HCT116 (cell line): Measurements from ENCODE around the gene DDR2. TPM values are rescaled to one million over a fixed set of nuclear protein-coding genes. Genes with fewer than 3 reads are reported as not detected.
A peak's percentile ranks its signal among the peaks of the same experiment; 100 is the strongest.

ENCODE experiments used
- ATAC-seq: fragments of 200-7000 bp; cut with Tn5 transposase; 2 replicates; pipeline ENCODE4 v1.9.1; 2020; ENCODE audit warnings: mild to moderate bottlenecking, moderate library complexity
- BruUV-seq: library from RNA; stranded (reverse); fragments of 400-500 nt; replicated peaks from 2 replicates; lab custom pipeline; 2021; lab: Mats Ljungman, UMichigan
- CTCF ChIA-PET: fragments of 300-600 bp; sonication (Branson Sonifier 250); formaldehyde crosslinking; loops from one replicate; lab custom pipeline; 2021; ENCODE audit warnings: antibody characterized with exemption; lab: Charles Lee
- POLR2A ChIA-PET: fragments of 300-600, 350-600 bp; sonication (Branson Sonifier 250); formaldehyde crosslinking; loops from one replicate; lab custom pipeline; 2021; ENCODE audit warnings: antibody characterized with exemption; lab: Charles Lee
- RAD21 ChIA-PET, 2 experiments: fragments of 300-600 bp; sonication (Branson Sonifier 250); formaldehyde crosslinking; loops; one replicate each; lab custom pipeline; 2023; ENCODE audit warnings: low total read pairs in 2 of 2; ENCODE audit not compliant: uncharacterized antibody in 2 of 2, unreplicated experiment in 2 of 2, low non-redundant PET in 1 of 2; lab: Charles Lee
- DNase-seq: peaks from one replicate; pipeline ENCODE4 v3.0.0-alpha.2; 2010; ENCODE audit warnings: low read depth, low spot score
- H2AFZ ChIP-seq: fragments of 200-600 bp; shearing (Covaris generic), sonication (generic); 2 replicates; pipeline ENCODE4 v1.6.1; 2017; ENCODE audit warnings: low read depth, mixed run types, mixed read lengths, antibody characterized with exemption, low read length; ENCODE audit not compliant: poor library complexity, severe bottlenecking
- H3K27ac ChIP-seq: 2 replicates; pipeline ENCODE4 v1.5.1; 2012; ENCODE audit warnings: low read depth, low read length
- H3K27me3 ChIP-seq: fragments of 200-600 bp; sonication (generic); 2 replicates; pipeline ENCODE4 v1.6.1; 2016; ENCODE audit warnings: mixed run types, low read length, mixed read lengths; ENCODE audit not compliant: insufficient read depth
- H3K36me3 ChIP-seq, 2 experiments: fragments of 200-500 bp in 1 of 2; fragments of 200-600 bp in 1 of 2; sonication (Bioruptor generic) in 1 of 2; sonication (generic) in 1 of 2; 2 replicates each; pipeline versions ENCODE4 v1.5.1 to v1.6.1; 2014 to 2016; ENCODE audit warnings: low read length in 2 of 2, inconsistent platforms in 1 of 2, mixed read lengths in 1 of 2, mixed run types in 1 of 2; ENCODE audit not compliant: insufficient read depth in 2 of 2, control insufficient read depth in 1 of 2
- H3K4me1 ChIP-seq, 2 experiments: fragments of 200-600 bp in 1 of 2; sonication (generic) in 1 of 2; 2 replicates each; pipeline versions ENCODE4 v1.5.1 to v1.6.1; 2012 to 2017; ENCODE audit warnings: low read length in 2 of 2, inconsistent platforms in 1 of 2, mild to moderate bottlenecking in 1 of 2, mixed read lengths in 1 of 2, mixed run types in 1 of 2, moderate library complexity in 1 of 2; ENCODE audit not compliant: insufficient read depth in 2 of 2, control insufficient read depth in 1 of 2
- H3K4me2 ChIP-seq: fragments of 200-600 bp; sonication (generic); 2 replicates; pipeline ENCODE4 v1.6.1; 2017; ENCODE audit warnings: mixed run types, low read length, mixed read lengths
- H3K4me3 ChIP-seq, 2 experiments: fragments of 200-600 bp in 1 of 2; sonication (generic) in 1 of 2; replicated peaks in 1 of 2; 2 replicates each; pipeline ENCODE4 v1.5.1; 2011 to 2016; ENCODE audit warnings: low read length in 2 of 2, control low read depth in 1 of 2, low read depth in 1 of 2, mild to moderate bottlenecking in 1 of 2, mixed read lengths in 1 of 2, mixed run types in 1 of 2
- H3K79me2 ChIP-seq: fragments of 200-600 bp; sonication (generic); 2 replicates; pipeline ENCODE4 v1.6.1; 2017; ENCODE audit warnings: mild to moderate bottlenecking, mixed run types, low read length, moderate library complexity, mixed read lengths; ENCODE audit not compliant: insufficient read depth
- H3K9ac ChIP-seq: fragments of 200-600 bp; sonication (generic); 2 replicates; pipeline ENCODE4 v1.6.1; 2016; ENCODE audit warnings: low read length, mixed read lengths
- H3K9me2 ChIP-seq: fragments of 200-600 bp; sonication (generic), shearing (Covaris generic); 2 replicates; pipeline ENCODE4 v1.6.1; 2017; ENCODE audit warnings: mixed run types, mild to moderate bottlenecking, moderate library complexity; ENCODE audit not compliant: insufficient read depth
- H3K9me3 ChIP-seq, 2 experiments: fragments of 200-500 bp in 1 of 2; fragments of 200-600 bp in 1 of 2; sonication (Bioruptor generic) in 1 of 2; sonication (generic) in 1 of 2; 2 replicates each; pipeline ENCODE4 v1.6.1; 2014 to 2017; ENCODE audit warnings: low read length in 2 of 2, mixed read lengths in 2 of 2, inconsistent platforms in 1 of 2, low read depth in 1 of 2, mild to moderate bottlenecking in 1 of 2, mixed run types in 1 of 2, moderate library complexity in 1 of 2; ENCODE audit not compliant: control insufficient read depth in 1 of 2, insufficient read depth in 1 of 2
- H4K20me1 ChIP-seq: fragments of 200-600 bp; sonication (generic), shearing (Covaris generic); 2 replicates; pipeline ENCODE4 v1.6.1; 2017; ENCODE audit warnings: mixed run types, mild to moderate bottlenecking, moderate library complexity; ENCODE audit not compliant: insufficient read depth
- CBX3 ChIP-seq: IDR thresholded peaks from 2 replicates; pipeline ENCODE4 v1.6.1; 2012; ENCODE audit warnings: low read depth
- CEBPB ChIP-seq: IDR thresholded peaks from 2 replicates; pipeline ENCODE4 v1.6.1; 2012; ENCODE audit warnings: low read depth
- CTCF ChIP-seq, 3 experiments: fragments of 200-600 bp in 1 of 3; sonication (generic) in 1 of 3; IDR thresholded peaks in 2 of 3; conservative IDR thresholded peaks in 1 of 3; 2 replicates each; pipeline ENCODE4 v1.5.1; 2012 to 2017; ENCODE audit warnings: low read depth in 2 of 3, low read length in 2 of 3, antibody characterized with exemption in 1 of 3, borderline replicate concordance in 1 of 3, control low read depth in 1 of 3, mild to moderate bottlenecking in 1 of 3, mixed read lengths in 1 of 3, mixed run types in 1 of 3, moderate library complexity in 1 of 3; ENCODE audit not compliant: insufficient read depth in 1 of 3
- EGR1 ChIP-seq: IDR thresholded peaks from 2 replicates; pipeline ENCODE4 v1.6.1; 2012; ENCODE audit warnings: low read depth
- ELF1 ChIP-seq: IDR thresholded peaks from 2 replicates; pipeline ENCODE4 v1.6.1; 2012; ENCODE audit warnings: low read depth, borderline replicate concordance
- EZH2 ChIP-seq: fragments of 200-600 bp; sonication (generic); IDR thresholded peaks from 2 replicates; pipeline ENCODE4 v1.6.1; 2017; ENCODE audit warnings: antibody characterized with exemption, mixed run types
- EZH2phosphoT487 ChIP-seq: fragments of 200-600 bp; IDR thresholded peaks from 2 replicates; pipeline ENCODE4 v1.6.1; 2018; ENCODE audit warnings: antibody characterized with exemption, borderline replicate concordance
- FOSL1 ChIP-seq: IDR thresholded peaks from 2 replicates; pipeline ENCODE4 v1.6.1; 2012; ENCODE audit warnings: low read depth
- JUND ChIP-seq: IDR thresholded peaks from 2 replicates; pipeline ENCODE4 v1.6.1; 2012
- MAX ChIP-seq: IDR thresholded peaks from 2 replicates; pipeline ENCODE4 v1.6.1; 2012
- POLR2A ChIP-seq: IDR thresholded peaks from 2 replicates; pipeline ENCODE4 v1.7.0; 2011; ENCODE audit warnings: borderline replicate concordance; ENCODE audit not compliant: insufficient read depth, insufficient read length; ENCODE audit errors: extremely low read depth
- POLR2AphosphoS5 ChIP-seq: IDR thresholded peaks from 2 replicates; pipeline ENCODE4 v1.6.1; 2011; ENCODE audit warnings: mild to moderate bottlenecking, low read depth, low read length, moderate library complexity
- REST ChIP-seq: IDR thresholded peaks from 2 replicates; pipeline ENCODE4 v1.6.1; 2012; ENCODE audit warnings: low read depth
- SIN3A ChIP-seq: IDR thresholded peaks from 2 replicates; pipeline ENCODE4 v1.6.1; 2012; ENCODE audit warnings: low read depth
- SRF ChIP-seq: IDR thresholded peaks from 2 replicates; pipeline ENCODE4 v1.6.1; 2012; ENCODE audit warnings: low read depth
- TCF7L2 ChIP-seq: IDR thresholded peaks from 2 replicates; pipeline ENCODE4 v1.7.0; 2011; ENCODE audit warnings: borderline replicate concordance, inconsistent platforms; ENCODE audit not compliant: insufficient read depth, insufficient read length; ENCODE audit errors: extremely low read depth
- ZBTB33 ChIP-seq: IDR thresholded peaks from 2 replicates; pipeline ENCODE4 v1.6.1; 2011; ENCODE audit warnings: mild to moderate bottlenecking, low read length, moderate library complexity; ENCODE audit not compliant: insufficient replicate concordance; ENCODE audit errors: extremely low read depth
- ZFX ChIP-seq: fragments of 450-650 bp; IDR thresholded peaks from 2 replicates; pipeline ENCODE4 v1.6.1; 2017
- ZNF274 ChIP-seq: fragments of 200-500 bp; sonication (Bioruptor generic); IDR thresholded peaks from 2 replicates; pipeline ENCODE4 v1.6.1; 2014; ENCODE audit warnings: mild to moderate bottlenecking, low read depth, low read length, inconsistent platforms
- intact Hi-C: fragments of 100-400 bp; cut with micrococcal nuclease; formaldehyde crosslinking; loops from 2 replicates; pipeline ENCODE4 v1.10.0; 2022
- total RNA-seq: library from RNA; stranded (reverse); gene quantifications from one replicate; pipeline ENCODE4 v1.2.1, GENCODE V29; 2021; ENCODE audit not compliant: unreplicated experiment
- TF ChIP-seq, protein P1 (sequence below): IDR thresholded peaks from 2 replicates; pipeline ENCODE4 v1.6.1; 2012

DDR2 gene
- total RNA-seq, 1 experiment from 2014 or later, result 0.84 TPM

DNA sequence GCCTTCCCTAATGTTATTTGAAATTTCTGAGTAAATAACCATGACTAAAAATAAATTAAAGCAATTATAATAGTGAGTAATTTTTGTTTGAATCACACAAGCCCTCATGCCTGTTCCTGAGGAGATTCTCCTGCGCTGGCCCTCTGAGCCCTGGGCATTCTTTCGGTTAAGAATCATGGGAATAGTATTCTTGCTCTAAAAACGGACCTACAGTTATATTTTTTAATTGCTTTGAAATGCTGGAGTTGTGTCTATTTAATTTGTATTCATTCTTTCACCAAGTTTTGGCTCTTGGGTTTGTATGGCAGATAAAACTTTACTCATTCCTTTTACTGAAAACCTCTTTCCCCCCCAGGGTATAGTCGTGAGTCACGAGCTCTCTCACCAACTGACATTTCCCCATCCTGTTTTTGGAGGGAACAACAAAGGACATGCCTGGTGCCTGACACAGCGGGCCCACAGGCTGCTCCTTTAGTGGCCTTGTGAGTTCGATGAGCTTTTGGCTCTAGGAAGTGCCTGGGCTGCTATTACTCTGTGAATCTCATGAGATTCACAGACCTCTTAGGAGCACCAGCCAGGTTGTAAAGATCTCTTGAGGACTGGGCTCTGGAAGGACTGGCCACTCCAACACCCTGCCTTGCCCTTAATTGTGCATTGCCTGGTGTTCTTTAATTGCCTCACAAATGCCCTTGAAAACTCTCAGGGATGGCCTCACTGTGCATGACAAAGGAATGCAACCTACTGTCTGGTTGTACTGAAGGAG lies 58.6 kb downstream of the DDR2 start:
- Histone ChIP-seq H3K27ac (peak overlapping the region; percentile 46), H3K9me2 (no peaks in the 10 kb centered on the region), H3K79me2 (no peaks in the 10 kb centered on the region), H3K4me3 (no peak overlapping the region; a peak in 1 of 4 replicates), H3K4me2 (peak overlapping the region; percentile 53), H2AFZ (peak overlapping the region; percentile 52), H3K36me3 (no peaks in the 10 kb centered on the region), H3K9me3 (no peaks in the 10 kb centered on the region), H4K20me1 (no peaks in the 10 kb centered on the region), H3K9ac (peak overlapping the region; percentile 25; the same call in 1 of the 2 replicates), H3K4me1 (peaks cover 19 to 38% of the 10 kb centered on the region in 2 experiments), H3K27me3 (no peaks in the 10 kb centered on the region)
- intact Hi-C loops, result no loop called here
- CTCF ChIA-PET, result no interaction called here
- BruUV-seq, result no TSS peak
- peak; percentile 90 for ATAC-seq
- peak; percentile 73 for DNase-seq
- POLR2A ChIA-PET, result no interaction called here
- RAD21 ChIA-PET, result no interaction called here
- TF ChIP-seq ZBTB33, result no peak
- peak; percentile 74 for TF ChIP-seq FOSL1
- no peak for TF ChIP-seq REST
- no peak for TF ChIP-seq POLR2AphosphoS5
- TF ChIP-seq CEBPB, result peak; percentile 77
- peak; percentile 99 for TF ChIP-seq MAX
- TF ChIP-seq ZFX, result no peak
- no peak for TF ChIP-seq ZNF274
- no peak for TF ChIP-seq EZH2
- no peak for TF ChIP-seq POLR2A
- TF ChIP-seq EZH2phosphoT487, result no peak
- no peak for TF ChIP-seq EGR1
- 0 out of 2 replicates have a peak, but pooled peaks have one; percentile 31 for TF ChIP-seq SIN3A
- peak; percentile 84 for TF ChIP-seq JUND
- no peak for TF ChIP-seq CTCF (IDR thresholded peaks at IDR 0.05 in 2 of 3, conservative IDR thresholded peaks at IDR 0.05 in 1 of 3; ENCODE audit: borderline replicate concordance in 1 of 3, insufficient read depth in 1 of 3, low read depth in 2 of 3, low read length in 2 of 3)
- TF ChIP-seq ELF1, result no peak
- TF ChIP-seq SRF, result no peak; the same call in 1 of the 2 replicates
- peak; percentile 86 for TF ChIP-seq TCF7L2
- TF ChIP-seq CBX3, result peak; percentile 99
- TF ChIP-seq, protein P1, sequence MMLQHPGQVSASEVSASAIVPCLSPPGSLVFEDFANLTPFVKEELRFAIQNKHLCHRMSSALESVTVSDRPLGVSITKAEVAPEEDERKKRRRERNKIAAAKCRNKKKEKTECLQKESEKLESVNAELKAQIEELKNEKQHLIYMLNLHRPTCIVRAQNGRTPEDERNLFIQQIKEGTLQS, result no peak
